H1 (cell line): Measurements from ENCODE around the gene CDK5RAP2. TPM values are rescaled to one million over a fixed set of nuclear protein-coding genes. Genes with fewer than 3 reads are reported as not detected.

Source experiments
- EZH2 ChIP-seq: fragments of 200-600 bp; sonication (generic); IDR thresholded peaks from 2 replicates; pipeline ENCODE4 v1.7.1; 2012; ENCODE audit warnings: low read depth, mild to moderate bottlenecking, moderate library complexity, low read length, inconsistent platforms; ENCODE audit not compliant: severe bottlenecking
- HDAC2 ChIP-seq, 2 experiments: fragments of 300-600 bp in 1 of 2; sonication (generic) in 1 of 2; IDR thresholded peaks; 2 replicates each; pipeline ENCODE4 v1.6.1; 2011 to 2012; ENCODE audit warnings: low read depth in 2 of 2, low read length in 2 of 2, mild to moderate bottlenecking in 2 of 2, moderate library complexity in 2 of 2, borderline replicate concordance in 1 of 2, inconsistent platforms in 1 of 2
- HDAC6 ChIP-seq: IDR thresholded peaks from one replicate; pipeline ENCODE4 v1.7.1; 2012; ENCODE audit warnings: low read depth, mild to moderate bottlenecking, inconsistent platforms, low read length, moderate library complexity
- JUN ChIP-seq: IDR thresholded peaks from 2 replicates; pipeline ENCODE4 v1.6.1; 2011; ENCODE audit warnings: low read depth, mild to moderate bottlenecking, improper control_type of control experiment, low read length
- KDM1A ChIP-seq: fragments of 200-600, 300-600 bp; sonication (generic); IDR thresholded peaks from 2 replicates; pipeline ENCODE4 v1.7.1; 2016; ENCODE audit warnings: mild to moderate bottlenecking, low read length, borderline replicate concordance
- POLR2A ChIP-seq, 2 experiments: IDR thresholded peaks; 1 replicate in 1 of 2; 2 replicates in 1 of 2; pipeline ENCODE4 v1.6.1; 2011; ENCODE audit warnings: low read depth in 2 of 2, low read length in 2 of 2, mild to moderate bottlenecking in 2 of 2; ENCODE audit errors: control extremely low read depth in 1 of 2
- RBBP5 ChIP-seq: IDR thresholded peaks from 2 replicates; pipeline ENCODE4 v1.7.1; 2012; ENCODE audit warnings: low read depth, mild to moderate bottlenecking, inconsistent platforms, low read length, moderate library complexity, borderline replicate concordance
- SIRT6 ChIP-seq: IDR thresholded peaks from one replicate; pipeline ENCODE4 v1.7.1; 2012; ENCODE audit warnings: low read length, inconsistent platforms
- polyA plus RNA-seq, 7 experiments: library from polyadenylated mRNA; depleted of rRNA in 3 of 7; stranded (reverse) in 5 of 7; unstranded in 2 of 7; fragments of >200 nt in 5 of 7; fragments of 200-250 nt in 2 of 7; gene quantifications; 1 replicate in 5 of 7; 2 replicates in 1 of 7; 4 replicates in 1 of 7; pipeline versions ENCODE4 v1.2.1 to v1.2.3, GENCODE V29; 2011 to 2013; ENCODE audit warnings: missing spikeins in 2 of 7, mixed read lengths in 2 of 7
- total RNA-seq: library from RNA; stranded (reverse); fragmentation: NEBNext Ultra II Directional; extraction: Animal tissue kit (Norgen Biotek cat#: 25700); gene quantifications from 2 replicates; pipeline ENCODE4 v1.2.1, GENCODE V29; 2021
- TF ChIP-seq, protein P1 (sequence below): IDR thresholded peaks from 2 replicates; pipeline ENCODE4 v1.6.1; 2012; ENCODE audit warnings: low read length, inconsistent platforms

CDK5RAP2 gene
- total and polyA plus RNA-seq, 2 of the 8 experiments (the other 6 are each of a cell fraction or from before 2014, with no cell fraction given): 19.8 to 49.4 TPM

GRCh38 chr9:120447959-120448500 lies 131.9 kb downstream of the CDK5RAP2 start (continued):
- TF ChIP-seq HDAC6 (no peak), SIRT6 (no peak), EZH2 (no peak), POLR2A (IDR thresholded peaks at IDR 0.05; ENCODE audit: control extremely low read depth in 1 of 2, low read depth in 2 of 2, low read length in 2 of 2) (no peak), HDAC2 (IDR thresholded peaks at IDR 0.05; ENCODE audit: borderline replicate concordance in 1 of 2, low read depth in 2 of 2, low read length in 2 of 2) (no peak), KDM1A (no peak), JUN (no peak), RBBP5 (no peak)
- TF ChIP-seq, protein P1, sequence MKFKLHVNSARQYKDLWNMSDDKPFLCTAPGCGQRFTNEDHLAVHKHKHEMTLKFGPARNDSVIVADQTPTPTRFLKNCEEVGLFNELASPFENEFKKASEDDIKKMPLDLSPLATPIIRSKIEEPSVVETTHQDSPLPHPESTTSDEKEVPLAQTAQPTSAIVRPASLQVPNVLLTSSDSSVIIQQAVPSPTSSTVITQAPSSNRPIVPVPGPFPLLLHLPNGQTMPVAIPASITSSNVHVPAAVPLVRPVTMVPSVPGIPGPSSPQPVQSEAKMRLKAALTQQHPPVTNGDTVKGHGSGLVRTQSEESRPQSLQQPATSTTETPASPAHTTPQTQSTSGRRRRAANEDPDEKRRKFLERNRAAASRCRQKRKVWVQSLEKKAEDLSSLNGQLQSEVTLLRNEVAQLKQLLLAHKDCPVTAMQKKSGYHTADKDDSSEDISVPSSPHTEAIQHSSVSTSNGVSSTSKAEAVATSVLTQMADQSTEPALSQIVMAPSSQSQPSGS: no peak
